Umbilical cord (tissue), 2 donors: Measurements from ENCODE around the gene PMEL. TPM values are rescaled to one million over a fixed set of nuclear protein-coding genes. Genes with fewer than 3 reads are reported as not detected.

ENCODE experiments used
- DNase-seq: peaks from one replicate; pipeline ENCODE4 v3.0.0-alpha.2; 2015; ENCODE audit warnings: low spot score
- total RNA-seq: library from RNA; depleted of rRNA; stranded (reverse); fragments of >200 nt; gene quantifications from one replicate; pipeline ENCODE4 v1.2.3, GENCODE V29; 2014; ENCODE audit warnings: low replicate concordance; ENCODE audit not compliant: insufficient read depth

PMEL gene
- total RNA-seq, 1 donor from 2014 or later = 13.7 TPM

DNA sequence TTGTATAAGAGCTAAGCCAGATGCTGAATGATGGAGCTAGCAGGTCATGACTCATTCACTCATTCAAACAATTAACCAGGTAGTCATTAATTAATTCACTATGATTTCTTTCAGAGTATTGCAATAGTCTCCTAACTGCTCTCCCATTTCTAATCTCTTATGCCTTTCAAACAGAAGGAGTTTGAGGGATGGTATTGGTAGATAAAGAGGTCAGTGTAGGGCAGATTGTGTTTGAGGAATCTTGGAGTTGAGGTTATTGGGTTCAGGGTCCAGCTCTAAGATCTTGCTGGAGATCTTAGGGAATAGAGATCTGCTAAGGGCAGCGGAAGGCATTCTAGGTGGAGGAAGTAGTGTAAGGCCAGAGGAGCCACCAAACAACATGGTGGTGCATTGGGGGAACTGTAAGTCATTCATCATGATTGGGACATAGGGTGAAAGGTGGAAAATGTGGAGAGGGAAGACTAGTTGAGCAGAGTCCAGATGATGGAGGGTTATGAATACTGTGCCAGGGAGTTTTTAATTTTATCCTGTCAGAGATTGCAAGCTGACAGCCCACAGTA, 23.2 kb downstream of the PMEL start:
- no peak for DNase-seq

GRCh38 chr12:55942055-55942454, 23.8 kb downstream of the PMEL start:
- DNase-seq = no peak

DNA sequence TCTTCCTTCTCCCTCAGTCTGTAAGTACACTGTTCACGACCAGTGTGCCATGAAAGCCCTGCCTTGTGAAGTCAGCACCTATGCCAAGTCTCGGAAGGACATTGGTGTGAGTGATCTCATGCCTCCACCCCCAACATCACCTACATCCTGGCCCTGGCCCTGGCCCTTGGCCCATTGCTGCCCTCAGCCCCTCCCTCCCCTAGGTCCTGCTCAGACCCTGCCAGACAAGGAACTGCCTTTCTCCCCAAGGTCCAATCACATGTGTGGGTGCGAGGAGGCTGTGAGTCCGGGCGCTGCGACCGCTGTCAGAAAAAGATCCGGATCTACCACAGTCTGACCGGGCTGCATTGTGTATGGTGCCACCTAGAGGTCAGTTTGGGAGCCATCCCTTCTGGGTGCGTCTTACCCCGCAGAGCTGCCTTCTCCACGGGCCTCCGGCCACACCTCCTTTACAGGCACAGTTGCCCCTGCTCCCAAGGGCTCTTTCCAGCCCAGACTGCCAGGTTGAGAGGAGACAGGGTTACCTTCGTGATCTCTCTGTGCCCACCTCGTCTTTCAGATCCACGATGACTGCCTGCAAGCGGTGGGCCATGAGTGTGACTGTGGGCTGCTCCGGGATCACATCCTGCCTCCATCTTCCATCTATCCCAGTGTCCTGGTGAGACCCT, 25.6 kb downstream of the PMEL start:
- peak; percentile 86 for DNase-seq

DNA sequence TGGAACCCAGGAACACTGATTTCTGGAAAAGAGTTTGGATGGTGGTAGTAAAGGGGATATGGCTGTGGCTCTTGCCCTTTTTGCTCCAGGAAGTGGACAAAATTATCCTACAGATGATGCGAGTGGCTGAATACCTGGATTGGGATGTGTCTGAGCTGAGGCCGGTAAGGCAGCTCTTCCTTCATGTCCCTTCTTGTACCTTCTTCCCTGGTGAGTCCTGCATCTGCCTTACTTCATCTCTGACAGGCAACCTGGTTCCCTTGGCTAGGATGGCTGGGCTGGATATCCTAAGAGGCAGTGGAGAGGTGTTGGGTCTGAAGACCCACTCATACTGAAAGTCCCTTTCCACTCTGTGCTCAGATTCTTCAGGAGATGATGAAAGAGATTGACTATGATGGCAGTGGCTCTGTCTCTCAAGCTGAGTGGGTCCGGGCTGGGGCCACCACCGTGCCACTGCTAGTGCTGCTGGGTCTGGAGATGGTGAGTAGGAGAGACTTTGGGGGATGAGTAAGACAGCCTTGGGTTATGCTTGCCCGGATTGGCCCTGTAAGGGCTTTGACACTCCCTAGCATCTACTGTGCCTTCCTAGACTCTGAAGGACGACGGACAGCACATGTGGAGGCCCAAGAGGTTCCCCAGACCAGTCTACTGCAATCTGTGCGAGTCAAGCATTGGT, 26.9 kb downstream of the PMEL start:
- no peak for DNase-seq

DNA sequence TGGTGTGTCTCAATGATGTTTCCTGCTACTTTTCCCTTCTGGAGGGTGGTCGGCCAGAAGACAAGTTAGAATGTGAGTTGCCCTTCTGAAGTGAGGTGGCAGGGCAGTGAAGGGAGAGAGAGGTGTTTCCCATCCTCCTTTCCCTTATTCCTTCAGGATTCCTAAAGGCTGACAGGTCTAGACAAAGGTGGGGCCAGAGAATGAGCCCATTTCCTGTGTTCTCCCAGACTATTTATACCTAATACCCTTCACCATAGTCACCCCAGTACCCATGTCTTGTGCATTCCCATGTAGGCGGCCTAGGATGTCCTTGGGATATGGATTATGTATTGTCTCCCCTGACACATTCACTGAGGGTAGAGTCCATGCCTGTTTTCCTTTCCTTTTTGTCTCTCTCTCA, 27.9 kb downstream of the PMEL start:
- no peak for DNase-seq

DNA sequence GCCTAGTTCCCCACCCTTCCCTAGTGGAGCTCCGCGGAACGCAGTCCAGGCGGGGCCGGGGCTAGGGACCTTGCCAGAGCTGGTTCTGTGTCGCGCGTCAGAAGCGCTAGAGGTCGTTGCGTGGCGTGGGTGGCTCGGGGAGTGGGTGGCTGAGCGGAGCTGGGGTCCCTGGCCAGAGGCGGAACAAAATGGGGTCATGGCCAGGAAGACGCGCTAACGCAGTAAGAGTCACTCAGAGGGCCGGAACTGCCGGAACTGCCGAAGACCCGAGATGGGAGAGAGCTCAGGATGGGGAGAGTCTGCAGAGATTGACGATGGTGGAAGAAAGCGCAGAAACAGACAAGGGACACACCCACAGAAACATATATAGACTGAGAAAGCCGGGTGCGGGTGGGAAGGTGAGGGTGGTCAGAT, 30.1 kb downstream of the PMEL start:
- DNase-seq = no peak

DNA sequence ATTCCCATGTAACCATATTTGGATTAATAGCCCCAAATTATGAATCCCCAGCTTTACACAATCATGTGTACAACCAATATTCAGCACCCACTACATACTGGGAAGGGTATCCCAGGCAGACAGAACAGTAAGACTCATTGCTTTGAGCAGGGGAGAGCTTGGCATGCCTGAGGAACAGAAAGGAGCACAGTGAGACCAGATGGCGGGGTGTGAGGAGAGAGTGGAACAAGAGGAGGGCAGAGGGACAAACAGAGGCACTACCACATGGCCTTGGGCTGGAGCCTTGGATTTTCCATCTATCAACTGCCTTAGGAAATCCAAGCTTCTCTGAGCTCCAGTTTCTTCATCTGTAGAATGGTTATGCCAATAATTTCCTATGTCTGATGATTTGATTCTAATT, 31.1 kb downstream of the PMEL start:
- no peak for DNase-seq

DNA sequence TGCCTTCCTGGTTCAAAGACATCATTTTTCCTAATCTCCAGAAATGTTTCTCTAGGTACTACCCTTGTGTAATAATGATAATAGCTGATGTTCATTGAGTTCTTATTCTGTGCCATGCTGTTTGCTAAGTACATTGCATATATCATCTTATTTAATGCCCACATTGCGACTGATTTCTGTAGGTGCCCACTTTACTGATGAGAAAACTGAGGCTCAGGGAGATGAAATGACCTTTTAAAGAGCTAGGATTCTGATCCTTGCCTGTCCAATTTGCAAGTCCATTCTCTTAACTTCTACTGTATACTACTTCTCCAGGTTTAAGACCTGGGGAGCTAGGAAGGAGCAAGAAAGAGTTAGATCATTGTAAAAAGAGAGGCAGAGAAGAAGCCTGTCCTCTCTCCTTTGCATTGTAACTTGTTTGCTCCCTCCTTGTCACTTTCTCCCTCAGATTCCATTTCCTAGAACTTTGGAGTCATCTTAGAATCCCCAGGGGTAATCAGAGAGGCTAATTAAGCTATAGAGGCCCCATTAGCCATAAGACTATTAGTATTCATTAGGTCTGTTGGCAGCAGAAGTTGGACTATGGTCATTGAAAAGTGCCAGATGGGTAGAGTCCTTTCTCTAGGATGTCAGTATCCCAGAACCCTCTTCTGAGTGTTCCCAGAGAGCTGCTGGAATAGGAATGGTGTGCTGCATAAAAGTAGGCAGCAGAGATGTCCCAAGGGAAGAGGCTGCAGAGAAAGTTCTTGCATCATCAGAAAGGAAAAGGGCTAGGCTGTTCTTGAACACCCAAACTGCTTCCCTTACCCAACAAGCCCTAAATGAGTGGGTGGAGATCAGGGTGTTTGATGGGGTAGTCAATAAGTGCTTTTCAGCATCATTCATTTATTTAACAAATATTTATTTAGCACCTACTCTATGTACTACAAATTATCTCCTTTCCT, 31.8 kb downstream of the PMEL start:
- DNase-seq = no peak

DNA sequence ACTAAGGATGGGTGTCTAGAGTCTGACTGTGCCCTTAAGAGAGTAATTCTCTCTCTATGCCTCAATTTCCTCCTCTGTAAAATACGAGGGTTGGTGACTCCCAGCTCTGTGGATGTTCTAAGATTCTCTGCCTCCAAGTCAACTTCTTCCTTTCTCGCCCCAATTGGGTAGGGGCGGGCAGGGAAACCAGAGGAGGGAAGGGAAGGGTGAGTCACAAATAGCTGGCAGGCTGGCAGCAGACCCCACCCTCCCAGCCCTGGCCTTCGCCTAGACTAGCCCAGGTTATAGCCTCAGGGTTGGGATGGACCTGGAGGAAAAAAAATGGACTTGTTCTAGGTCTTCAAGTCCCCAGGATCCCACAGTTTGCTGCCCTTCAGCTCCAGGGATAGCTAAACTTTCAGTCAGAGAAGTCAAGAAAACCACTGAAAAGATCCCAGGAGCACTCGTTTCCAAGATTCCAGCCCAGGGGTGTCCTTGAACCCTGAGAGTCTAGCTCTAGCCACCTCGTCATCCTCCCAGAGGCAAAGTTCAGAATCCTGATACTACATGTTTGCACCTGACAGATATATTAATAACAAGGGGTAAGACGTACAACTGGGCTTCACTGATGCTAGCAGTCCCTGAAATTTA, 32.6 kb downstream of the PMEL start:
- peak; percentile 66 for DNase-seq

DNA sequence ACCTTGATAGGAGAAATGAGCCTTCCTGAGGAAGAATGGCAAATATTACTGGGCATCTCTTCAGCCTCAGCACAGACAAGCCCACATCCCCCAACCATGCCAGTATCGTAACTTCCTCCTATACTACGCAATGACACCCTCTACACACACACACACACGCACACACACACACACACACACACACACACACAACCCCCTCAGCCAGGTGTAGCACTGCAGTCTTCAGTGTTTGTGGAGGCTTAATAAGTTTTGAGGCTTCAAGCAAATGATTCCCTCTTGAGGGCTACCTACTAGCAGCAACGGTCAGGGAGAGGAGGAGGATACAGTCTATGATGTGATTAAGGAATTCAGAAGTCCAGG, 33.3 kb downstream of the PMEL start:
- DNase-seq = peak; percentile 38

DNA sequence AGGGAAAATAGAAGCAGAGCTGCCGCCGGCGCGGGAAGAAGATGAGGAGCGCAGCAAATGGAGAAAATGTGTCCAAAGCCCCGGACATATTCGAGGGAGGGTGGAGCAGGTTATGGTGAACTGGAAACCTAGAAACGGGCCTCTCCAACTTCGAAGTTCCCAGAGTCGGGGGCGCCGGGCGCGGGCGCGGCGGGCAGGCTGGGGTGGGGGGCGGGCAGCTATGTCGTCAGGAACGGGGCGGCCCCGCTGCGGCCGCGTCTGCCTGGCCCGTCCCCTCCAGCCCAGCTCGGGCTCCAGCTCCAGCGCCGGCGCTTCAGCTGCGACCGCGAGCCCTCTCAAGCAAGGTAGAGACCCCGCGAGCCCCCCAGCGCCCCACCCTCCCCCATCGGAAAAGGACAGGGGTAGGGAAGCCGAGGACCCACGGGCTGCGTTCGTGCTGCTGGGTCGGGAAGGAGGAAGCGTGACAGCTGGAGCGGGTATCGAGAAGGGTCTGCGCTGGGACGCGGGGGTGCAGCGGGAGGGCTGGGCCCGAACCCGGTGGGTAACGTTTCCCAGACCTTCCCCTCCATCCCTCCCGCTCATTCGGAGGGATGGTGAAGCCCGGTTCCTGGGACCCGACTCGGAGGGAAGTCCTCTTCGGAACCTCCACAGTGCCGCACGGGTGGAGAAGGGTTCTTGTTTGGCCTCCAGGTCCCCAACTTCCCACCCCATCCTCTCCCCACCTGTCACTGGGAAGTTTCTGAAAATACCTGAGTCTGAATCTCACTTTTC, 33.9 kb downstream of the PMEL start:
- peak; percentile 77 for DNase-seq

DNA sequence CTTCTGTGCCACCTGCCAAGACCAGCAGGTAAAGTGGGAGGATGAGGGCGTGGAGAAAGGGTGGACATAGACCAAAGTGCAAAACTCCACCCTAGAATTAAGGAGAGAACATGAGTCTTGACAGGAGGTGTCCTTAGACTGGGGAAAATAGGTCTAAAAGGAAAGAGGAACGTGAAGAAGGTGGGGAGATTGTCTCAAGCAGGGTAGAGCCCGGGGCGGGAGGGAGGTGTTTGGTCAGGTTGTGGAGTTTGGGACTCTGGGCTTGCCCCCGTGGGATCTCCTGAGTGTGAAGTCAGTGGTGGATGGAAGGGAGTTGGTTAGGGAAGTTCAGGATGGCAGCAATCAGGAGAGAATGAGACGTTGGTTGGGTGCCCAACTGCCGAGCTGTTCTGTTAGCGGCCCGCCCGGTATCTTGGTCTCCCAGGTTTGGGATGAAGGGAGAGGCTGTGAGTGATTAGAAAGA, 34.5 kb downstream of the PMEL start:
- no peak for DNase-seq

- DNase-seq = peak; percentile 88
These were observed 35.0 kb downstream of the PMEL start, which contains the start of gene DGKA for GRCh38 chr12:55930771-55931316. Gene DGKA, plus strand, starts transcription at chr12:55931162. Its CDS starts 5,342 bp downstream, at chr12:55936504.

DNA sequence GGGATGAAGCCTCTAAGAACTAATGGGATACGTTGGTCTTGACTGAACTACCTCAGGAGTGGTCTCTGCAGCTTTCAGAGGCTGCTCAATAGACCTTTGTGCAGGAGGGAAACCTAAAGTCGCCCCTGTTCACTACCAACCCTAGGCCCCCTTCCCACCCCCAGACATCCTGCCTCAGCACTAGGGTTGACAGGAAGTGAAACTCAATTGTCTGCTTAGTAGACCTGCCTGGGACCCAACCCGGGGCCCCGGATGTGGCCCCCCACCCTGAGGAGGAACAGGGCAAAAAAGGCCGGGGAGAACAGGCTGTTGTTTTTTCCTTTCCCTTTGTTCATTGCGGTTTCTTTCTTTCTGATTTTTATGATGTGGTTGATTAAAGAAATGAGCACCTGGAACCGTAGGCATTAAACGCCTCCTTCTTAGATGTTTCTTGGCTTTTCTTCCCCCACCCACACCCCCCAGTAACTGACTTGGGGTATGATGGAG, 36.5 kb downstream of the PMEL start:
- no peak for DNase-seq

GRCh38 chr12:55927588-55928502, 38.0 kb downstream of the PMEL start, which contains the start of gene PYM1:
Gene PYM1, minus strand, starts transcription at chr12:55927894. Its CDS starts 133 bp downstream, at chr12:55927761.
- DNase-seq = peak; percentile 75

DNA sequence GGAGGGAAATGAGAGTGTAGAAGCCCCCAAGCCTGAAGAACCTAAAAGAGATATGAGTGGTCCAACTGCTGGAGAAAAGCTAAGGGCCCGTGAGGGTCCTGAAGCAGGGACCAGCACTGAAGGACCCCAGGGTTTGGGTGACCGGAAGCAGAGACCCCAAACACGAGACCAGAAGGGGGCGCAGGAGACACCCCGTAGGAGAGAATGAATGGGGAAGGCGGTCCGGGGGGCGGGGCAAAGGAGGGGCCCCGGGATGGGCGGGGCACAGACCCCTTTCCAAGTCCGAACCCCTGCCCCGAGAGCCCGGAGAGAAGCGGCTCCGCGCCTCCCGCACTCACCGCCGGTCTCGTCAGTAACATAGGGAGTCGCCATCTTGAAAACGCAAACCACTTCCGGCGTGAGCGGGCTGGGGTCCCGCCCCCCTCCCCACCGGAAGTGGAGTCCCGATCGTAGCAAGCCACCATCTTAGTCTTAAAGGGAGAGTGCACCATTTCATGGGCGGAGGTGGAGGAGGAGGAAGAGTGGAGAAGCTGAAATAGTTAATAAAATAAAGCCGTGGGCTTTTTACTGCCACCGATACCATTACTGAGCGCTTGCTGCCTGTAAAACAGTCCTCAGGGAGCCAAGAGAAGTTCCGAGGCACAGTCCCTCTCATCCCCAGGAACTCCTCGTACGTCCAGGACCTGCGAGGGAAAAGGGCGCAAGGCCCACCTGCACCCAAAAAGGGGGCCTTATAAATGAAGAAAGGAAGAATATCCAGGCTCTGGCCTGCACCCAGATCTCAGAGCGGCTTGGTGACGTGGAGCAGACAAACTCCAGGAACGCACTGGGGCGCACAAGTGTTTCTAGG, 38.9 kb downstream of the PMEL start:
- DNase-seq = peak; percentile 96

GRCh38 chr12:55925870-55926737, 39.7 kb downstream of the PMEL start:
- no peak for DNase-seq
